Measurements from ENCODE around the gene TK2.

DNA sequence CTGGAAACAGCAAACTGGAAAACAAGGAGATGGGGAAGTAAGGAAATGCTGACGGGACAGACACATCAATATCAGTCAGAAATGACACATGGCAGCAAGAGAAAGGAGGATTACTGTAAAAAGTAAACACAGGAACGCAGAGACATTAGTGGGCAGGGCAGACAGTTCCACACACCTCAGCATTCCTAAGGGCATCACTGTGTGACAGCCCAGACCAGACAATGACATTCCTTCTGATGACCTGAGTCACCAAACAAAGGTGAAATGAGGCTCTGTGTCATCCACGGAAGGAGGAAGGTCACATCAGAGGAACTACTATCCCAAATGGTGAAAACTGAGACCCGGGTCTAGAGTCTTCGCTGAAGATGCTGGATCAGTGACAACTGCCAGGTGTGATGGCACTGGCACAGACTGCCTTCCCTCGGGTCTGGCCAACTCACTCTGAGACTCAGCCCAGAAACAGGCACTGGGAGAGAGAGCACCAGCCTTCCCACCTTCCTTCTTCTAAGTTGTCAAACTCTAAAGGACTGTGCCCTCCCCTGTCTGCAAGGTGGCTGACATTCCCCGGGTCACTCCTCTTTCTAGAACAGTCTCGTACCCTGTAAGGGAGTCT, 36.7 kb downstream of the TK2 start:
- TF ChIP-seq EZH2 (IDR thresholded peaks at IDR 0.05; ENCODE audit: insufficient read depth, poor library complexity, severe bottlenecking) (no peak), EZH2phosphoT487 (IDR thresholded peaks at IDR 0.05; ENCODE audit: insufficient read depth, low read depth) (no peak)

Data from GM23248 (cell line).